K562 (cell line): Measurements from ENCODE around the gene MITD1. TPM values are rescaled to one million over a fixed set of nuclear protein-coding genes. Genes with fewer than 3 reads are reported as not detected.
A peak's percentile ranks its signal among the peaks of the same experiment; 100 is the strongest.

Experiments used
- CEBPB ChIP-seq: fragments of 450-650 bp; IDR thresholded peaks from 2 replicates; pipeline ENCODE4 v1.6.1; 2016; ENCODE audit warnings: missing genetic modification characterization, missing compliant biosample characterization
- EZH2 ChIP-seq: IDR thresholded peaks from 2 replicates; pipeline ENCODE4 v1.6.1; 2012; ENCODE audit warnings: low read depth, mild to moderate bottlenecking, inconsistent platforms, low read length, borderline replicate concordance
- GTF2F1 ChIP-seq: IDR thresholded peaks from 2 replicates; pipeline ENCODE4 v1.6.1; 2011; ENCODE audit warnings: low read depth, low read length, improper control_type of control experiment
- JUND ChIP-seq, 2 experiments: IDR thresholded peaks; 2 replicates in 1 of 2; 3 replicates in 1 of 2; pipeline ENCODE4 v1.6.1; 2011; ENCODE audit warnings: borderline replicate concordance in 2 of 2, low read depth in 2 of 2, low read length in 2 of 2, improper control_type of control experiment in 1 of 2, missing biosample characterization in 1 of 2, missing genetic modification characterization in 1 of 2, missing genetic modification reagents in 1 of 2
- MEF2D ChIP-seq: conservative IDR thresholded peaks from 2 replicates; pipeline ENCODE4 v1.6.1; 2016; ENCODE audit warnings: low read depth, missing genetic modification characterization, missing compliant biosample characterization
- MLX ChIP-seq, 2 experiments: fragments of 450-650 bp in 1 of 2; sonication (generic) in 1 of 2; formaldehyde crosslinking; conservative IDR thresholded peaks; 2 replicates each; pipeline versions ENCODE4 v1.4.0 to v1.8.1; 2020 to 2022; ENCODE audit warnings: mild to moderate bottlenecking in 1 of 2, missing genetic modification reagents in 1 of 2
- MYNN ChIP-seq, 2 experiments: sonication (generic); formaldehyde crosslinking in 1 of 2; IDR thresholded peaks; 2 replicates each; pipeline versions ENCODE4 v1.5.0 to v1.6.1; 2016 to 2020; ENCODE audit warnings: antibody characterized with exemption in 1 of 2, missing genetic modification reagents in 1 of 2
- NR2C1 ChIP-seq, 2 experiments: fragments of 450-650 bp; IDR thresholded peaks; 2 replicates each; pipeline ENCODE4 v1.6.1; 2017; ENCODE audit warnings: mild to moderate bottlenecking in 2 of 2, antibody characterized with exemption in 1 of 2, inconsistent platforms in 1 of 2, missing compliant biosample characterization in 1 of 2, missing genetic modification characterization in 1 of 2
- SP2 ChIP-seq: IDR thresholded peaks from 2 replicates; pipeline ENCODE4 v1.6.1; 2011; ENCODE audit warnings: mild to moderate bottlenecking, low read depth, low read length, moderate library complexity; ENCODE audit not compliant: poor library complexity, severe bottlenecking; ENCODE audit errors: extremely low read depth
- TAL1 ChIP-seq: fragments of 450-650 bp; IDR thresholded peaks from 2 replicates; pipeline ENCODE4 v1.6.1; 2016; ENCODE audit warnings: mild to moderate bottlenecking
- TBL1XR1 ChIP-seq, 2 experiments: IDR thresholded peaks; 2 replicates each; pipeline ENCODE4 v1.6.1; 2012; ENCODE audit warnings: improper control_type of control experiment in 2 of 2, low read length in 2 of 2, mild to moderate bottlenecking in 1 of 2
- TBP ChIP-seq: optimal IDR thresholded peaks from 2 replicates; pipeline ENCODE3; 2011; ENCODE audit warnings: low read depth, low read length, improper control_type of control experiment
- TEAD4 ChIP-seq, 2 experiments: sonication (generic) in 1 of 2; formaldehyde crosslinking in 1 of 2; IDR thresholded peaks; 2 replicates each; pipeline versions ENCODE4 v1.6.1 to v1.8.0; 2012 to 2022; ENCODE audit warnings: borderline replicate concordance in 1 of 2, inconsistent platforms in 1 of 2, low read length in 1 of 2, mild to moderate bottlenecking in 1 of 2, missing genetic modification reagents in 1 of 2
- TFAP4 ChIP-seq: sonication (generic); formaldehyde crosslinking; IDR thresholded peaks from 2 replicates; pipeline ENCODE4 v1.8.0; 2022; ENCODE audit warnings: missing genetic modification reagents, mild to moderate bottlenecking, moderate library complexity, borderline replicate concordance
- THAP7 ChIP-seq: fragments of 250-450 bp; sonication (Bioruptor Pico); IDR thresholded peaks from 2 replicates; pipeline ENCODE4 v1.5.0; 2021
- ZBTB12 ChIP-seq: fragments of 250-450 bp; sonication (Bioruptor Pico); IDR thresholded peaks from 2 replicates; pipeline ENCODE4 v1.4.0; 2020
- ZKSCAN8 ChIP-seq: fragments of 200-800 bp; sonication (Bioruptor generic); IDR thresholded peaks from 2 replicates; pipeline ENCODE4 v1.6.1; 2016; ENCODE audit warnings: missing genetic modification characterization, missing compliant biosample characterization
- ZNF445 ChIP-seq: fragments of 250-450 bp; sonication (Bioruptor Pico); IDR thresholded peaks from 2 replicates; pipeline ENCODE4 v1.4.0; 2020; ENCODE audit warnings: low read depth, mild to moderate bottlenecking, moderate library complexity
- ZNF511 ChIP-seq: sonication (generic); formaldehyde crosslinking; IDR thresholded peaks from 2 replicates; pipeline ENCODE4 v1.8.0; 2022; ENCODE audit warnings: mild to moderate bottlenecking, missing genetic modification reagents
- ZNF551 ChIP-seq: fragments of 250-450 bp; sonication (Bioruptor Pico); IDR thresholded peaks from 2 replicates; pipeline ENCODE4 v1.5.0; 2021; ENCODE audit warnings: mild to moderate bottlenecking, moderate library complexity
- polyA plus RNA-seq, 8 experiments: library from polyadenylated mRNA; depleted of rRNA in 4 of 8; stranded (reverse) in 5 of 8; unstranded in 3 of 8; fragments of >200 nt; fragmentation: Nextera tagmentation in 2 of 8; fragmentation: Illumina TruSeq in 1 of 8; extraction: Ambion mirVana in 2 of 8; extraction: Trizol in 1 of 8; gene quantifications; 2 replicates each; pipeline versions ENCODE4 v1.2.1 to v1.2.3, GENCODE V29; 2011 to 2014; ENCODE audit warnings: inconsistent platforms in 1 of 8, missing spikeins in 1 of 8
- total RNA-seq, 7 experiments: library from RNA; depleted of rRNA in 6 of 7; stranded (reverse); fragments of >200 nt in 6 of 7; fragmentation: Illumina TruSeq in 2 of 7; extraction: Trizol in 2 of 7; gene quantifications; 2 replicates each; pipeline versions ENCODE4 v1.2.1 to v1.2.3, GENCODE V29; 2011 to 2021; ENCODE audit warnings: low replicate concordance in 1 of 7

MITD1 gene
- total and polyA plus RNA-seq, 9 of the 15 experiments (the other 6 are each of a cell fraction or from before 2014, with no cell fraction given), result 19.6 to 71.8 (median 43.2) TPM

- TF ChIP-seq MLX (CRISPR knock-in tag; conservative IDR thresholded peaks at IDR 0.05) (no peak), TEAD4 (IDR thresholded peaks at IDR 0.05; ENCODE audit: low read length) (peak; percentile 66), TEAD4 (CRISPR knock-in tag; IDR thresholded peaks at IDR 0.05; ENCODE audit: borderline replicate concordance) (no peak), TBP (peak; percentile 98), THAP7 (no peak), TAL1 (peak; percentile 10; the same call in 1 of the 2 replicates), JUND (IDR thresholded peaks at IDR 0.05; ENCODE audit: borderline replicate concordance, low read depth, low read length) (peak; percentile 80), JUND (tag; IDR thresholded peaks at IDR 0.05; ENCODE audit: borderline replicate concordance, low read depth, low read length) (peak; percentile 61; the same call in 1 of the 3 replicates), CEBPB (tag) (0 out of 2 replicates have a peak, but pooled peaks have one; percentile 33), SP2 (no peak), MEF2D (tag) (no peak), EZH2 (no peak), ZKSCAN8 (CRISPR knock-in tag) (peak; percentile 58; the same call in 1 of the 2 replicates), NR2C1 (IDR thresholded peaks at IDR 0.05) (peak; percentile 96), NR2C1 (tag; IDR thresholded peaks at IDR 0.05) (peak; percentile 98), MYNN (IDR thresholded peaks at IDR 0.05) (0 out of 2 replicates have a peak, but pooled peaks have one; percentile 13), MYNN (CRISPR knock-in tag; IDR thresholded peaks at IDR 0.05) (no peak), ZNF551 (no peak), TFAP4 (CRISPR knock-in tag) (peak; percentile 68), TBL1XR1 (IDR thresholded peaks at IDR 0.05; ENCODE audit: low read length in 2 of 2) (peak; percentile 67 to 74; a peak in 2 of 4 replicates), GTF2F1 (peak; percentile 90; the same call in 1 of the 2 replicates), ZNF511 (CRISPR knock-in tag) (peak; percentile 22; the same call in 1 of the 2 replicates), ZNF445 (CRISPR knock-in tag) (no peak), ZBTB12 (CRISPR knock-in tag) (0 out of 2 replicates have a peak, but pooled peaks have one; percentile 5)
These were observed at the start of gene MITD1, which contains the start of gene MRPL30 (continued) for GRCh38 chr2:99180755-99181623.
